Spleen (tissue), 7 donors: Measurements from ENCODE around the gene ZNF256.

Experiments
- CTCF ChIP-seq, 11 experiments: fragments of 200-600 bp in 7 of 11; fragments of 450-650 bp in 4 of 11; sonication (generic) in 4 of 11; IDR thresholded peaks in 8 of 11; conservative IDR thresholded peaks in 3 of 11; 1 replicate in 7 of 11; 2 replicates in 4 of 11; pipeline versions ENCODE4 v1.4.0 to v1.8.0; 2016 to 2021; ENCODE audit warnings: antibody characterized with exemption in 11 of 11, inconsistent platforms in 4 of 11, mild to moderate bottlenecking in 1 of 11
- POLR2A ChIP-seq, 3 donors: fragments of 450-650 bp; IDR thresholded peaks; one replicate each; pipeline ENCODE4 v1.5.1; 2017; ENCODE audit warnings: antibody characterized with exemption in 3 of 3, mild to moderate bottlenecking in 1 of 3
- POLR2AphosphoS5 ChIP-seq, 3 donors: sonication (generic); formaldehyde crosslinking; IDR thresholded peaks; one replicate each; pipeline ENCODE4 v1.5.1; 2017; ENCODE audit warnings: antibody characterized with exemption in 3 of 3
- donor health status: DM: no; HTN: no; CAD: no; lungs with moderate emphysema.
- donor health status: DM: no; HTN: no; CAD: no.
- donor health status: DM: no; HTN: no; CAD: no.

GRCh38 chr19:57935731-57936130, 11.8 kb downstream of the ZNF256 start:
- no peak for TF ChIP-seq CTCF (IDR thresholded peaks at IDR 0.05 in 8 of 11, conservative IDR thresholded peaks at IDR 0.05 in 3 of 11)
- no peak for TF ChIP-seq POLR2AphosphoS5 (IDR thresholded peaks at IDR 0.05)
- TF ChIP-seq POLR2A (IDR thresholded peaks at IDR 0.05): no peak
